Spleen (tissue), 7 donors: ENCODE results near the gene EFHB.

Source experiments
- POLR2A ChIP-seq, 3 donors: fragments of 450-650 bp; IDR thresholded peaks; one replicate each; pipeline ENCODE4 v1.5.1; 2017; ENCODE audit warnings: antibody characterized with exemption in 3 of 3, mild to moderate bottlenecking in 1 of 3
- TF ChIP-seq, protein P1 (sequence below), 11 experiments: fragments of 200-600 bp in 7 of 11; fragments of 450-650 bp in 4 of 11; sonication (generic) in 4 of 11; IDR thresholded peaks in 8 of 11; conservative IDR thresholded peaks in 3 of 11; 1 replicate in 7 of 11; 2 replicates in 4 of 11; pipeline versions ENCODE4 v1.4.0 to v1.8.0; 2016 to 2021; ENCODE audit warnings: antibody characterized with exemption in 11 of 11, inconsistent platforms in 4 of 11, mild to moderate bottlenecking in 1 of 11
- donor health status: DM: no; HTN: no; CAD: no; lungs with moderate emphysema.
- donor health status: DM: no; HTN: no; CAD: no.
- donor health status: DM: no; HTN: no; CAD: no.

GRCh38 chr3:19940643-19941042 lies 6.6 kb upstream of the EFHB start:
- no peak for TF ChIP-seq POLR2A (IDR thresholded peaks at IDR 0.05)
- TF ChIP-seq, protein P1, sequence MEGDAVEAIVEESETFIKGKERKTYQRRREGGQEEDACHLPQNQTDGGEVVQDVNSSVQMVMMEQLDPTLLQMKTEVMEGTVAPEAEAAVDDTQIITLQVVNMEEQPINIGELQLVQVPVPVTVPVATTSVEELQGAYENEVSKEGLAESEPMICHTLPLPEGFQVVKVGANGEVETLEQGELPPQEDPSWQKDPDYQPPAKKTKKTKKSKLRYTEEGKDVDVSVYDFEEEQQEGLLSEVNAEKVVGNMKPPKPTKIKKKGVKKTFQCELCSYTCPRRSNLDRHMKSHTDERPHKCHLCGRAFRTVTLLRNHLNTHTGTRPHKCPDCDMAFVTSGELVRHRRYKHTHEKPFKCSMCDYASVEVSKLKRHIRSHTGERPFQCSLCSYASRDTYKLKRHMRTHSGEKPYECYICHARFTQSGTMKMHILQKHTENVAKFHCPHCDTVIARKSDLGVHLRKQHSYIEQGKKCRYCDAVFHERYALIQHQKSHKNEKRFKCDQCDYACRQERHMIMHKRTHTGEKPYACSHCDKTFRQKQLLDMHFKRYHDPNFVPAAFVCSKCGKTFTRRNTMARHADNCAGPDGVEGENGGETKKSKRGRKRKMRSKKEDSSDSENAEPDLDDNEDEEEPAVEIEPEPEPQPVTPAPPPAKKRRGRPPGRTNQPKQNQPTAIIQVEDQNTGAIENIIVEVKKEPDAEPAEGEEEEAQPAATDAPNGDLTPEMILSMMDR (IDR thresholded peaks at IDR 0.05 in 8 of 11, conservative IDR thresholded peaks at IDR 0.05 in 3 of 11) = no peak
